H1 (cell line): ENCODE measurements around the gene PAIP2B. TPM values are rescaled to one million over a fixed set of nuclear protein-coding genes. Genes with fewer than 3 reads are reported as not detected.

Experiments
- CTCF ChIA-PET: fragments of 300-600 bp; sonication (Branson Sonifier 250); formaldehyde crosslinking; loops from one replicate; lab custom pipeline; 2021; ENCODE audit not compliant: partially characterized antibody; lab: Charles Lee
- POLR2A ChIA-PET: fragments of 300-600 bp; sonication (Branson Sonifier 250); formaldehyde crosslinking; loops from one replicate; lab custom pipeline; 2021; ENCODE audit warnings: inconsistent platforms; ENCODE audit not compliant: partially characterized antibody; lab: Charles Lee
- DNase-seq, 2 experiments: peaks; one replicate each; pipeline versions ENCODE4 v3.0.0 to v3.0.0-alpha.2; 2010 to 2022; ENCODE audit warnings: low spot score in 2 of 2, low read depth in 1 of 2, mixed read lengths in 1 of 2
- FAIRE-seq: peaks from 2 replicates; lab custom pipeline; 2011; peaks lifted over from hg19 to GRCh38; lab: Jason Lieb, UNC
- H2AFZ ChIP-seq: 2 replicates; pipeline ENCODE4 v1.8.1; 2012; ENCODE audit warnings: low read length, inconsistent platforms
- H2AK5ac ChIP-seq: 2 replicates; pipeline ENCODE4 v1.6.1; 2013; ENCODE audit warnings: low read depth, low read length
- H2BK120ac ChIP-seq: replicated peaks from 2 replicates; pipeline ENCODE3; 2013; ENCODE audit warnings: low read depth, low read length, inconsistent platforms
- H2BK12ac ChIP-seq: 2 replicates; pipeline ENCODE4 v1.6.1; 2013; ENCODE audit warnings: low read depth, low read length
- H2BK15ac ChIP-seq: 2 replicates; pipeline ENCODE4 v1.6.1; 2013; ENCODE audit warnings: low read length
- H2BK20ac ChIP-seq: 2 replicates; pipeline ENCODE4 v1.6.1; 2013; ENCODE audit warnings: low read length
- H2BK5ac ChIP-seq: 2 replicates; pipeline ENCODE4 v1.6.1; 2013; ENCODE audit warnings: low read depth, low read length
- H3K14ac ChIP-seq: 2 replicates; pipeline ENCODE4 v1.6.1; 2013; ENCODE audit warnings: inconsistent platforms; ENCODE audit not compliant: insufficient read length
- H3K18ac ChIP-seq: 2 replicates; pipeline ENCODE4 v1.6.1; 2013; ENCODE audit warnings: low read length; ENCODE audit errors: extremely low read depth
- H3K23ac ChIP-seq: 2 replicates; pipeline ENCODE4 v1.6.1; 2013; ENCODE audit warnings: inconsistent platforms; ENCODE audit not compliant: insufficient read length
- H3K23me2 ChIP-seq: 2 replicates; pipeline ENCODE4 v1.6.1; 2013; ENCODE audit warnings: low read depth, low read length
- H3K27ac ChIP-seq: 2 replicates; pipeline ENCODE4 v1.6.1; 2011; ENCODE audit warnings: low read depth, low read length, inconsistent platforms
- H3K27me3 ChIP-seq, 4 experiments: replicated peaks in 1 of 4; 1 replicate in 1 of 4; 2 replicates in 3 of 4; pipeline versions ENCODE4 v1.6.1 to v1.8.1; 2011 to 2013; ENCODE audit warnings: low read length in 3 of 4, mild to moderate bottlenecking in 3 of 4, inconsistent platforms in 2 of 4, mixed read lengths in 2 of 4, moderate library complexity in 1 of 4; ENCODE audit not compliant: control insufficient read depth in 3 of 4, insufficient read depth in 3 of 4; ENCODE audit errors: extremely low read depth in 1 of 4
- H3K36me3 ChIP-seq, 4 experiments: 2 replicates each; pipeline versions ENCODE4 v1.6.1 to v1.8.1; 2011 to 2013; ENCODE audit warnings: mild to moderate bottlenecking in 4 of 4, low read length in 3 of 4, moderate library complexity in 2 of 4, control low read depth in 1 of 4, inconsistent platforms in 1 of 4; ENCODE audit not compliant: insufficient read depth in 4 of 4, control insufficient read depth in 2 of 4
- H3K4ac ChIP-seq: replicated peaks from 2 replicates; pipeline ENCODE3; 2013; ENCODE audit warnings: low read length, low read depth, mixed read lengths, inconsistent platforms; ENCODE audit not compliant: insufficient read length
- H3K4me1 ChIP-seq, 4 experiments: replicated peaks in 1 of 4; 1 replicate in 1 of 4; 2 replicates in 3 of 4; pipeline versions ENCODE4 v1.6.1 to v1.8.1; 2011 to 2013; ENCODE audit warnings: low read length in 3 of 4, inconsistent platforms in 2 of 4, mixed read lengths in 1 of 4; ENCODE audit not compliant: insufficient read depth in 4 of 4, control insufficient read depth in 3 of 4
- H3K4me2 ChIP-seq, 2 experiments: 2 replicates each; pipeline versions ENCODE4 v1.6.1 to v1.8.1; 2011 to 2013; ENCODE audit warnings: low read depth in 2 of 2, low read length in 2 of 2, control low read depth in 1 of 2, inconsistent platforms in 1 of 2, mild to moderate bottlenecking in 1 of 2; ENCODE audit not compliant: insufficient read depth in 1 of 2
- H3K4me3 ChIP-seq, 4 experiments: fragments of 200-600, 300-600 bp in 1 of 4; sonication (generic), shearing (Covaris generic), sonication (Bioruptor Twin) in 1 of 4; 2 replicates each; pipeline versions ENCODE4 v1.5.1 to v1.8.1; 2011 to 2016; ENCODE audit warnings: low read length in 4 of 4, low read depth in 3 of 4, control low read depth in 2 of 4, inconsistent platforms in 2 of 4, mild to moderate bottlenecking in 2 of 4, mixed read lengths in 1 of 4, moderate library complexity in 1 of 4; ENCODE audit not compliant: insufficient read depth in 2 of 4; ENCODE audit errors: extremely low read depth in 1 of 4
- H3K56ac ChIP-seq: replicated peaks from 2 replicates; pipeline ENCODE3; 2013; ENCODE audit warnings: low read depth, mild to moderate bottlenecking, mixed read lengths, low read length, inconsistent platforms; ENCODE audit not compliant: insufficient read length
- H3K79me1 ChIP-seq: 2 replicates; pipeline ENCODE4 v1.6.1; 2013; ENCODE audit warnings: low read depth, low read length, control low read depth
- H3K79me2 ChIP-seq, 2 experiments: 2 replicates each; pipeline versions ENCODE4 v1.6.1 to v1.8.1; 2012 to 2013; ENCODE audit warnings: low read length in 2 of 2, mild to moderate bottlenecking in 2 of 2, inconsistent platforms in 1 of 2; ENCODE audit not compliant: insufficient read depth in 2 of 2, control insufficient read depth in 1 of 2
- H3K9ac ChIP-seq, 4 experiments: replicated peaks in 1 of 4; 1 replicate in 1 of 4; 2 replicates in 3 of 4; pipeline versions ENCODE4 v1.6.1 to v1.8.1; 2011 to 2013; ENCODE audit warnings: low read depth in 3 of 4, low read length in 3 of 4, control low read depth in 2 of 4, mild to moderate bottlenecking in 2 of 4, moderate library complexity in 2 of 4, inconsistent platforms in 1 of 4; ENCODE audit errors: extremely low read depth in 1 of 4
- H3K9me3 ChIP-seq, 2 experiments: 2 replicates each; pipeline versions ENCODE4 v1.6.1 to v1.8.1; 2012 to 2013; ENCODE audit warnings: mild to moderate bottlenecking in 2 of 2, moderate library complexity in 2 of 2, control low read depth in 1 of 2, inconsistent platforms in 1 of 2, low read depth in 1 of 2, low read length in 1 of 2, mixed read lengths in 1 of 2; ENCODE audit not compliant: insufficient read depth in 2 of 2
- H4K20me1 ChIP-seq, 2 experiments: replicated peaks in 1 of 2; 2 replicates each; pipeline versions ENCODE3 to v1.8.1; 2011 to 2013; ENCODE audit warnings: inconsistent platforms in 2 of 2, low read length in 2 of 2, mild to moderate bottlenecking in 1 of 2; ENCODE audit not compliant: insufficient read depth in 2 of 2, control insufficient read depth in 1 of 2
- H4K5ac ChIP-seq: 2 replicates; pipeline ENCODE4 v1.6.1; 2013; ENCODE audit warnings: low read length, low read depth, mixed read lengths, inconsistent platforms; ENCODE audit not compliant: insufficient read length
- H4K8ac ChIP-seq: 2 replicates; pipeline ENCODE4 v1.8.0; 2013; ENCODE audit warnings: mild to moderate bottlenecking, moderate library complexity, low read length, inconsistent platforms; ENCODE audit not compliant: insufficient read depth; ENCODE audit errors: extremely low read depth
- H4K91ac ChIP-seq: replicated peaks from 2 replicates; pipeline ENCODE3; 2013; ENCODE audit warnings: low read length, mixed read lengths, inconsistent platforms; ENCODE audit not compliant: insufficient read length
- ASH2L ChIP-seq: fragments of 200-600, 300-600 bp; sonication (generic); IDR thresholded peaks from one replicate; pipeline ENCODE4 v1.7.1; 2017; ENCODE audit warnings: low read length
- CBX8 ChIP-seq: fragments of 300-800, 300-1000 bp; sonication (generic); IDR thresholded peaks from 2 replicates; pipeline ENCODE4 v1.7.1; 2016; ENCODE audit warnings: low read depth, low read length, borderline replicate concordance
- CTCF ChIP-seq, 3 experiments: IDR thresholded peaks; 1 replicate in 2 of 3; 2 replicates in 1 of 3; pipeline versions ENCODE4 v1.5.1 to v1.6.1; 2011; ENCODE audit warnings: low read length in 3 of 3, mild to moderate bottlenecking in 3 of 3, inconsistent platforms in 2 of 3, low read depth in 1 of 3, moderate library complexity in 1 of 3; ENCODE audit not compliant: insufficient read depth in 1 of 3; ENCODE audit errors: control extremely low read depth in 1 of 3
- EGR1 ChIP-seq: IDR thresholded peaks from 2 replicates; pipeline ENCODE4 v1.6.1; 2011; ENCODE audit warnings: low read depth, low read length, borderline replicate concordance
- GABPA ChIP-seq: IDR thresholded peaks from 2 replicates; pipeline ENCODE4 v1.6.1; 2011; ENCODE audit warnings: mild to moderate bottlenecking, low read length, moderate library complexity, borderline replicate concordance; ENCODE audit not compliant: insufficient read depth
- MAFK ChIP-seq: IDR thresholded peaks from 2 replicates; pipeline ENCODE4 v1.6.1; 2012; ENCODE audit warnings: low read depth, mild to moderate bottlenecking, improper control_type of control experiment, low read length
- NANOG ChIP-seq: IDR thresholded peaks from 2 replicates; pipeline ENCODE4 v1.6.1; 2011; ENCODE audit warnings: low read length, low read depth, mild to moderate bottlenecking, inconsistent platforms; ENCODE audit not compliant: insufficient read depth, poor library complexity, severe bottlenecking
- POLR2A ChIP-seq, 2 experiments: IDR thresholded peaks; 1 replicate in 1 of 2; 2 replicates in 1 of 2; pipeline ENCODE4 v1.6.1; 2011; ENCODE audit warnings: low read depth in 2 of 2, low read length in 2 of 2, mild to moderate bottlenecking in 2 of 2; ENCODE audit errors: control extremely low read depth in 1 of 2
- POLR2AphosphoS5 ChIP-seq: IDR thresholded peaks from 2 replicates; pipeline ENCODE4 v1.6.1; 2011; ENCODE audit warnings: low read depth, low read length
- SP2 ChIP-seq: IDR thresholded peaks from 2 replicates; pipeline ENCODE4 v1.6.1; 2012; ENCODE audit warnings: mild to moderate bottlenecking, low read length, inconsistent platforms
- SP4 ChIP-seq: IDR thresholded peaks from 2 replicates; pipeline ENCODE4 v1.6.1; 2012; ENCODE audit warnings: low read length, inconsistent platforms
- SRF ChIP-seq: IDR thresholded peaks from 2 replicates; pipeline ENCODE4 v1.6.1; 2011; ENCODE audit warnings: mild to moderate bottlenecking, low read depth, low read length, moderate library complexity
- WGBS, 2 experiments: shearing (Covaris generic) in 1 of 2; methylation state at CpG; one replicate each; pipeline versions ENCODE4 v1.1.6 to v1.1.7; 2013 to 2015; ENCODE audit warnings: low lambda C conversion rate in 2 of 2, mixed read lengths in 2 of 2, inconsistent platforms in 1 of 2, low coverage in 1 of 2, missing lambda C conversion rate in 1 of 2; ENCODE audit not compliant: insufficient replicate concordance in 2 of 2, insufficient coverage in 1 of 2, insufficient read length in 1 of 2; ENCODE audit errors: extremely low coverage in 1 of 2, missing lambda C conversion rate in 1 of 2; 5-methylcytosine and 5-hydroxymethylcytosine counted together
- polyA plus RNA-seq, 7 experiments: library from polyadenylated mRNA; depleted of rRNA in 3 of 7; stranded (reverse) in 5 of 7; unstranded in 2 of 7; fragments of >200 nt in 5 of 7; fragments of 200-250 nt in 2 of 7; gene quantifications; 1 replicate in 5 of 7; 2 replicates in 1 of 7; 4 replicates in 1 of 7; pipeline versions ENCODE4 v1.2.1 to v1.2.3, GENCODE V29; 2011 to 2013; ENCODE audit warnings: missing spikeins in 2 of 7, mixed read lengths in 2 of 7
- total RNA-seq: library from RNA; stranded (reverse); fragmentation: NEBNext Ultra II Directional; extraction: Animal tissue kit (Norgen Biotek cat#: 25700); gene quantifications from 2 replicates; pipeline ENCODE4 v1.2.1, GENCODE V29; 2021

Gene PAIP2B
- total and polyA plus RNA-seq, 2 of the 8 experiments (the other 6 are each of a cell fraction or from before 2014, with no cell fraction given): 8.4 to 31.3 TPM

- H2BK20ac ChIP-seq: no peak overlapping the region
- H3K56ac ChIP-seq: no peak overlapping the region
- no peak overlapping the region for H3K27ac ChIP-seq
- no peak overlapping the region for H3K4me3 ChIP-seq
- H3K36me3 ChIP-seq: 0 out of 8 replicates have a peak, but pooled peaks cover 0 to under 1% (median 0%) of the 10 kb centered on the region in 4 experiments
- no peak overlapping the region for H2BK12ac ChIP-seq
- peaks cover 0 to 4% of the 10 kb centered on the region in 2 experiments; a peak in 1 of 4 replicates for H3K79me2 ChIP-seq
- H3K9me3 ChIP-seq: 0 out of 4 replicates have a peak, but pooled peaks cover 0 to 3% of the 10 kb centered on the region in 2 experiments
- DNase-seq (no peak), FAIRE-seq (peak; percentile 63)
- H3K23me2 ChIP-seq: no peaks in the 10 kb centered on the region
- H4K91ac ChIP-seq: no peak overlapping the region
- no peak overlapping the region for H3K4me2 ChIP-seq
- H3K23ac ChIP-seq: no peak overlapping the region
- H3K14ac ChIP-seq: no peak overlapping the region
- no peak overlapping the region for H2BK5ac ChIP-seq
- H4K8ac ChIP-seq: no peak overlapping the region
- H3K9ac ChIP-seq: no peak overlapping the region
- H2AFZ ChIP-seq: no peak overlapping the region
- no peak overlapping the region for H2BK120ac ChIP-seq
- no peak overlapping the region for H2BK15ac ChIP-seq
- H2AK5ac ChIP-seq: no peak overlapping the region
- no peak overlapping the region for H4K5ac ChIP-seq
- POLR2A ChIA-PET: interaction anchor here (0.8 kb wide), 1 partner anchor 62 kb away, joined by 3 read pairs; the partner anchor contains the start of gene MCEE
- H3K27me3 ChIP-seq: no peaks in the 10 kb centered on the region
- CTCF ChIA-PET: interaction anchor here (0.6 to 4.8 kb wide), 9 partner anchors 14 to 87 kb away, joined by 3 to 25 read pairs (median 4); no protein-coding TSS in a partner anchor
- H3K4ac ChIP-seq: no peak overlapping the region
- H4K20me1 ChIP-seq: no peaks in the 10 kb centered on the region
- H3K4me1 ChIP-seq: peaks cover 0 to 6% (median 3%) of the 10 kb centered on the region in 4 experiments; a peak in 3 of 7 replicates
- H3K79me1 ChIP-seq: no peaks in the 10 kb centered on the region
- 88% methylated on average over 3 of the region's 3 CpGs; no CpG with 5 or more reads in 1 of the 2 experiments for WGBS, 2 experiments
- no peak overlapping the region for H3K18ac ChIP-seq
- TF ChIP-seq SRF (no peak), POLR2A (IDR thresholded peaks at IDR 0.05; ENCODE audit: control extremely low read depth in 1 of 2, low read depth in 2 of 2, low read length in 2 of 2) (no peak), SP2 (no peak), GABPA (no peak), CTCF (IDR thresholded peaks at IDR 0.05; ENCODE audit: control extremely low read depth in 1 of 3, insufficient read depth in 1 of 3, low read depth in 1 of 3, low read length in 3 of 3) (no peak), EGR1 (no peak), NANOG (no peak), POLR2AphosphoS5 (no peak), CBX8 (no peak), ASH2L (no peak), SP4 (no peak), MAFK (no peak)
Measured at GRCh38 chr2:71191570-71191943, 35.3 kb downstream of the PAIP2B start.
